ENCODE data around the gene NRN1L.

NRN1L gene

DNA sequence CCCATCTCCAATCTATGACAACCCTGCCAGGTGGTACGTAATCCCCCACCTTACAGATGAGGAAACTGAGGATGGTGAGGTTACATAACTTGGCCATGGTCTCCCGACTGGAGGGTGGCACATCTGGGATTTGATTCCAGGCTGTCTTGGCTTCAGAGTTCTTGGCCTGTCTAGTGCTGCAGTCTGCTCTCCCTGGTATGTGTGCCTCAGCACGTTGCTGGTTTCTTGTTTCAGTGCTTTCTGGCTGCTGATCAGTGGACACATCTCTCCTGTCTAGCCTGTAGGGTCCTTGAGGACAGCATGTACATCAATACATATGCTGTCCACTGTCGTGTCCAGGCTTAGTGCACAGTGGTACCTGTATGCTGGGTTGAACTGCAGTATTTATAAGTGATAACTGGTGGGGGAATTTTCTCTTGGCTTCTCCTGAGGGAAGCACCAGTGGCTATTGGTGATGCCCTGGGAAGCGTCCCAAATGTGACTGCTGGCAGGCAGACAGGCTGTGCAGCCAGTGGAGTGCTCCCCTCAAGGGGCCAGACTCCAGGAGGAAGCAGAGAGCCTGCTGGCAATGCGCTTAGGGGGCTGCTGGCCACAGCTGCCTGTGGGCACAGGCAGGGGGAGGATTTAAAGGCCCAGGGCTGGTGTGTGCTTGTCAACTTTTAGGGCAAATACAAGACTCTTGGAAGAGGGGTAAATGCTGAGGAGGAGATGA, 32.6 kb downstream of the NRN1L start:
- DNase-seq (ENCODE audit: low spot score), result no peak

DNA sequence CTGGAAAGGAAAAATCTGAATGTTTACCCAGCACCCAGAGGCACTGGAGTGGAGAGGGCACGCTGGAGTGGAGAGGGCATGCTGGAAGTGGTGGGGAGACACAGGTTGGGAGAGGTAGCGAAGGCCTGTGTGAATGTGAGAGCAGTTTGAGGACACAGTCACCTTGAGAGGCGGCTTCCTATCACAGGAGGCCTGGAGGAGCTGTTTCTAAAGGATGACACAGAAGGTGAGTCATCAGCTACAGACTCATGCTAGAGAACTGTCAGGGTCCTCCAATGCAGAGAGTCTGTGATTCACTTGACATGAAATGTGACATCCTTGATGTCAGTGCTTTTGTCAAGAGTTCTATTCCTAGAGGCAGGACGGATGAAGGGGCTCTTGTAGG, 33.2 kb downstream of the NRN1L start:
- no peak for DNase-seq (ENCODE audit: low spot score)

DNA sequence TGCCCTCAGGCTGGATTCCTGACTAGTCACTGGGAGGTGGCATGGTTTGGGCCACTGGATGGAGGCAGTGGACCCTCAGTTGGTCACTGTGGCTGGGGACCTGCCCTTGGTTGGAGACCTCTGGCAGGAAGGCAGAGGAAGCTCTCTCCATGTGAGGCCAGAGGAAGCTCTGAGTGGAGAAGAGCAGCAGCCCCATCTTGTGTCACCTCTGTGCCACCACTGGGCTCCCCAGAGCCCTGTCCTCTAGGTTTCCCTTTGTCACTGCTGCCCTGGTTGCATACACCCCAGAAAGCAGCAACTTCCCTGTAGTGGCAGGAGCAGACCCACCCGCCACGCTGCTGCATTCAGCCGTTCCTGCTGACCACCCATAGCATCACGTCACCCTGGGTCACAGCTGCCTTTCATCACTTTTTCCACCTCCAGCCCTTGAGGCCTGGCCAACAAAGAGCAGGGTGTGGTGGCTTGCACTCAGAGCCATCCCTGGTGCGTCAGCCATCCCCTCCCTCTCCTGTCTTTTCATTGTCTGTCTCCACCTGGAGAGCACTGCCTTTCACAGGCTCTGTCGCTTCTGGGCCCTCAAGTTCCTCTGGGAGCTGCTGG, 35.0 kb downstream of the NRN1L start:
- DNase-seq (ENCODE audit: low spot score), result no peak

DNA sequence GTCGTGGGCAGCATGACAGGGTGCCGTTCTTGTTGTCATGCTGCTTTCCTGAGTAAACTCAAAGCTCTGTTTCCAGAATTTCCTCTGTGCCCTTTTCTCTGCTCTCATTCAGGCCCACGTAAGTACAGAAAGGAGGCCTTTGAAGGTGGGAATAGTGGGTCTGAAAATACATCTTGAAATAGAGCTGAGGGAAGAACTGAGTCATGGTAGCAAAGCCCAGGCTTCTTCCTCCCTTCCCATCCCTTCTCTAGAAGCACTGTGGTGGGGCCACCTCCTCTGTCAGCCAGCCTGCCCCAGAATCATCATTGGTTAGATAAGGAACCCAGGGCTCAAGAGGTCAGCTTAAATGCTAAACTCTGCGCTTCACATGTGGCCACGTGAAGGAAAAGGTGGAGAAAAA, 37.5 kb downstream of the NRN1L start:
- no peak for DNase-seq (ENCODE audit: low spot score)

DNA sequence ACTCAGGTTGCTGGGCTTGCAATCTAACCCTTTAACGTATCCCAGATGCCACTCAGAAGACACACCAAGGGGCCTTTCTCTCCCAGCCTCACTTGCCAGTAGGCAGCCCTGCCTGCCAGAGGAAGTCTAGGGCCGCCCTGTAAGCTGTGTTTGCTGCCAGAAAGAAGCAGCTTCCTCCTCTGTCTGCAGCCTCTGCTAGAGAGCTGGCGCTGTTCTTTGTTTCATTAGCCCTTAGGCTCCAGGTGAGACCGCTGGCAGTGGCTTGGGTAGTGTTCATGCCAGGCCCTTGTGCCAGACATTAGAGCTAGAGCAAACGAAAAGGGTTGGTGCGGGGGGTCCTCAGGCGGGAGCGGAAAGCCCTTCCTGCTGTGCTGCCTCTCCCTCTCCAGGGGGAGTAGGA, 38.1 kb downstream of the NRN1L start:
- DNase-seq (ENCODE audit: low spot score), result no peak

DNA sequence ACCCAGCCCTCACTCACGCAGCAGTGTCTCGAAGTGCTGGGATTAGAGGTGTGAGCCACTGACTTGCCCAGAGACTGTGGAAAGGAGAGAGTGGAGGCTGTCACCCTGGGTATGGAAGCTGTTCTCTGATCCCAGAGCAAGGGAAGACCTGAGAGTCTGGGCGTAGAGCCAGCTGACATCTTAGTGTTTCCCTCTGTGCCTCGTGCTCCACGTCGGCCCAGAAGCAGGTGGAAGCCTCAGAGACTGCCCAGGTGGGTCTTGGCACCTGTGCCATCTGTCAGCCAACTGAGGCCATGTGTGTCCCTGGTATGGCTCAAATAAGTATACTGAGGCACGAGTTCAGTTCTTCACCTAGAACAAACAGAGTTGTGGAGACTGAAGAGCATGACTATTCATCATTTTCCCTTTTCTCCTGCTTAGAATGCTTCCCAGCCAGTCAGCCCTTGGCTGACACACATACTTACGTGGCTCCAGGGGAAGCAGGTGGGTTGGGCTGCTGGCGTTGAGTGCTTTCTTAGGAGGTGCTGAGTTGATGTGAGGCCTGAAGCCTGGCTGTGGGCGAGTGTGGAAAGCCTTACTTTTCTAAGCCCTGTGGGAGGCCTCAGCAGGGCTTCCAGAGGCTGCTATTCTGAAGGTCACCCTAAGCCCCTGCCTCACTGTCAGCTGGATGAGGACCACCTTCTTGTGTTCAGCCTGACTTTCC, 38.9 kb downstream of the NRN1L start:
- no peak for DNase-seq (ENCODE audit: low spot score)

DNA sequence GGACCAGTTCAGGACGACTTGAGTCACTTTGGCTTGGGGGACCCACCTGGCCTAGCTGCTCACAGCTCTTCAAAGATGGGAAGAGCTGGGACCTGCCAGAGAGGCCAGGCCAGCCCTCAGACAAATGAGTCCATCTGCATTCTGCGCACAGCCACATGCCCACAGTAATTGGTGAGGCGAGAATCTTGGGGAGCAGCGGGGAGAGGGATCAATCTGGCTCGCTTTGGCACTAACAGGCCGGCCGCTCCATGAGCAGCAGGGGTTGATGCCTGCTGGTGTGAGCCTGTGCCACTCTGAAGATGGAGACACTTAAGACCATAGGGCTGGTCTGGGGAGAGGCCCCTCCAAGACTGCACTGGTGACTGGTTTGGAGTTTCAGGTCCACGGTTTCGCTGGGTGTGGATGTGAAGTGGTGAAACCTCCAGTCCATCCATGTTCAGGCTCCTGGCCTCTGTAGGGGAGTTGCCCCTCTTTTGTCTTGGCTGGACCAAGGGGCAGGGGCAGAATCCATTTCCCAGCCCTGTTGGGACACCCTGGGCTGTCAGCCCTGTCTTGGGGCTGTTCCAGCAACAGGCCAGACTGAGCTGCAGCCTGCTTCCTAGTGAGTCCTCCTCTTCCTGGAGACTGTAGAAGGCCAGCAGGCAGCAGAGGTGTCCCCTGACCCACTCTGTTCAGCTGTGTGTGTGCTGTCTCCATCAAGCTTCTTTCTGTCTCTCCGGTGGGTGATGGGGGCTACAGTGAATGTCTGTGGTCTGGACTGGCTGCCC, 39.6 kb downstream of the NRN1L start:
- no peak for DNase-seq (ENCODE audit: low spot score)

DNA sequence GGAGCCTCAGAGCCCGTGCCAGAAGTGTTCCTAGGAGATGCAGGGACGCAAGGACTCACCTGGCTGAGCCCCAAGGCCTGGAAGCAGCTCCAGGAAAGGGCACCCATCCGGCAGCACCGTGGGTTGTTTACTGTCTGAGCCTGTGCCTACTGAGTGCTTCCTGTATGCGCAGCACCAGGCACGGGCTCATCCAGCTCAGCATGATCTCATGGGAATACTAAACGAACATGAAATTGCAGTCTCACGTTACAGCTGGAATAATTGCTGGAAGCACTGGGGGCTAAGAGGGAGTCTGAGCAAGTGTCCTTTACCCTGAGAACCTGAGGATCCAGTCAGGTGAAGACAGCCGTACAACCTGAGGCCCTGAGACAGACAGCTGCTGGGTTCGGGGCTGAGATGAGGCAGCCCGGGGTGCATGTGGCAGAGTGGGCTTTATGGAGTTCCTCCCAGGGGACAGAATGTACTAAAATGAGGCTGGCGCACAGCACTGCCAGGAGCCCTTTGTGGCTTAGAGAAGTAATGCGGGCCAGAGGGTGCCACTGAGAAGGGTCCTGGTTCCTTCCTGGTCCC, 41.6 kb downstream of the NRN1L start:
- peak; percentile 26 for DNase-seq (ENCODE audit: low spot score)

DNA sequence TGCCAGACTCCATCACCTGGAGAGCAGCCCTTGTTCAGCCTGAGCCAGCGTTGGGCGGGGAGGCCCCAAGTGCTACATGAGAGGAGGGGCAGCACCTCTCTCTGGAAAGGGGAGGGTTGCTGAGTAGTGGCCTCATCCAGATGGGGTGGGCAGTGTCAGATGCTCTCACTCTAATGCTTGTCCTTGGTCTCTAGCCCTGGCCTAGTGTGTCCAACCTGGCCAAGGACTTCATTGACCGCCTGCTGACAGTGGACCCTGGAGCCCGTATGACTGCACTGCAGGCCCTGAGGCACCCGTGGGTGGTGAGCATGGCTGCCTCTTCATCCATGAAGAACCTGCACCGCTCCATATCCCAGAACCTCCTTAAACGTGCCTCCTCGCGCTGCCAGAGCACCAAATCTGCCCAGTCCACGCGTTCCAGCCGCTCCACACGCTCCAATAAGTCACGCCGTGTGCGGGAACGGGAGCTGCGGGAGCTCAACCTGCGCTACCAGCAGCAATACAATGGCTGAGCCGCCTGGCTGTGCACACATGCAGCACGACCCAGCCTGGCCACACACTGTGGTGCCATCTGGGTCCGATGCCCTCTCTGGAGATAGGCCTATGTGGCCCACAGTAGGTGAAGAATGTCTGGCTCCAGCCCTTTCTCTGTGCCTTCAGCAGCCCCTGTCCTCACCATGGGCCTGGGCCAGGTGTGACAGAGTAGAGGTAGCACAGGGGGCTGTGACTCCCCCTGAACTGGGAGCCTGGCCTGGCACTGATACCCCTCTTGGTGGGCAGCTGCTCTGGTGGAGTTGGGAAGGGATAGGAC, 42.7 kb downstream of the NRN1L start:
- no peak for DNase-seq (ENCODE audit: low spot score)

DNA sequence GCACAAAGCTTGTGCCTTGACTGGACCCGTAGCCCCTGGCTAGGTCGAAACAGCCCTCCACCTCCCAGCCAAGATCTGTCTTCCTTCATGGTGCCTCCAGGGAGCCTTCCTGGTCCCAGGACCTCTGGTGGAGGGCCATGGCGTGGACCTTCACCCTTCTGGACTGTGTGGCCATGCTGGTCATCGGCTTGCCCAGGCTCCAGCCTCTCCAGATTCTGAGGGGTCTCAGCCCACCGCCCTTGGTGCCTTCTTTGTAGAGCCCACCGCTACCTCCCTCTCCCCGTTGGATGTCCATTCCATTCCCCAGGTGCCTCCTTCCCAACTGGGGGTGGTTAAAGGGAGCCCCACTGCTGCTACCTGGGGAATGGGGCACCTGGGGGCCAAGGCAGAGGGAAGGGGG, 43.5 kb downstream of the NRN1L start:
- DNase-seq (ENCODE audit: low spot score), result no peak

DNA sequence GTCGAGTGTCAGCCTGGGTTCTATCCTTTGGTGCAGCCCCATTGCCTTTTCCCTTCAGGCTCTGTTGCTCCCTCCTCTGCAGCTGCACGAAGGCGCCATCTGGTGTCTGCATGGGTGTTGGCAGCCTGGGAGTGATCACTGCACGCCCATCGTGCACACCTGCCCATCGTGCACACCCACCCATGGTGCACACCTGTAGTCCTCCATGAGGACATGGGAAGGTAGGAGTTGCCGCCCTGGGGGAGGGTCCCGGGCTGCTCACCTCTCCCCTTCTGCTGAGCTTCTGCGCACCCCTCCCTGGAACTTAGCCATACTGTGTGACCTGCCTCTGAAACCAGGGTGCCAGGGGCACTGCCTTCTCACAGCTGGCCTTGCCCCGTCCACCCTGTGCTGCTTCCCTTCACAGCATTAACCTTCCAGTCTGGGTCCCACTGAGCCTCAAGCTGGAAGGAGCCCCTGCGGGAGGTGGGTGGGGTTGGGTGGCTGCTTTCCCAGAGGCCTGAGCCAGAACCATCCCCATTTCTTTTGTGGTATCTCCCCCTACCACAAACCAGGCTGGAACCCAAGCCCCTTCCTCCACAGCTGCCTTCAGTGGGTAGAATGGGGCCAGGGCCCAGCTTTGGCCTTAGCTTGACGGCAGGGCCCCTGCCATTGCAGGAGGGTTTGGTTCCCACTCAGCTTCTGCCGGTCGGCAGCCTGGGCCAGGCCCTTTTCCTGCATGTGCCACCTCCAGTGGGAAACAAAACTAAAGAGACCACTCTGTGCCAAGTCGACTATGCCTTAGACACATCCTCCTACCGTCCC, 44.1 kb downstream of the NRN1L start:
- DNase-seq (ENCODE audit: low spot score), result peak; percentile 88

DNA sequence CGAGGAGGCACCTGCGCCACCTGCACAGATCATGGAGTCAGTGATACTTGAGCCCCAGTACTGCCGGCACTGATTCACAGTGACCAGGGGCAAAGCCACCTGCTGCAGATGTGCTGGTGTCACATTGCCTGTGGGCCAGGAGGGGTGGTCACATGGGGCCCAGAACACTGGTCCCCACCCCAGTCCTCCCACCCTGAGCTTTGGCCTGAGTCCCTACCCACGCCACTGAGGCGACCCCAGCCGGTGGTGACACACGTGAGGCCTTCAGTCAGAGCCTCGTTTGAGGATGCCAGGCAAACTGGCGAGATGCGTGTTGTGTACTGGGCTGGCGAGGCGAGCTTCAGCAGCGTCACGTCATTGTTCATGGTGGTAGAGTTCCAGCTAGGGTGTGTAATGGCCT, 45.5 kb downstream of the NRN1L start:
- no peak for DNase-seq (ENCODE audit: low spot score)

DNA sequence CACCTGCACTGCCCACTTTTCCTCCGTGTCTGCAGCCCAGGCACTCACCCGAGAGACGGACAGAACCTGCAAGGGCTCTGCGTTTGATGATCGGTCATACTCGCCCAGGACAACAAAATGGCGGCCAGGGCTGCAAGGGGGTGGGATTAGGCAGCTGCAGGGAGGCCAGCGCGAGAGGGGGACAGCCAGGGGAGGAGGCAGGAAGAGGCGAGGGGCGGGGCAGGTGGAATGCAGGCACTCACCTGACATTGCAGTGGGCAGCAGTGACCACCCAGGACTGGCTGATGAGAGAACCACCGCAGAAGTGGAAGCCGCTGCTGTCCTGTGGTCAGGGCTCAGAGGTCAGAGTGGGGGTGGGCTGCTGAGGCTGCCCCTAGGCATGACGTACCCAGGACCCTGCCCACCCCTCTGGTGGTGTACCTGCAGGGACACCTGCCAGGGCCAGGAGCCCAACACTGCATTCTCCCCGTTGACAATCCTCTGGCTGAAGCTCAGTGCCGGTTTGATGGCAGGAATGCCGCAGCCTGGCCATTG, 46.1 kb downstream of the NRN1L start:
- DNase-seq (ENCODE audit: low spot score), result no peak

DNA sequence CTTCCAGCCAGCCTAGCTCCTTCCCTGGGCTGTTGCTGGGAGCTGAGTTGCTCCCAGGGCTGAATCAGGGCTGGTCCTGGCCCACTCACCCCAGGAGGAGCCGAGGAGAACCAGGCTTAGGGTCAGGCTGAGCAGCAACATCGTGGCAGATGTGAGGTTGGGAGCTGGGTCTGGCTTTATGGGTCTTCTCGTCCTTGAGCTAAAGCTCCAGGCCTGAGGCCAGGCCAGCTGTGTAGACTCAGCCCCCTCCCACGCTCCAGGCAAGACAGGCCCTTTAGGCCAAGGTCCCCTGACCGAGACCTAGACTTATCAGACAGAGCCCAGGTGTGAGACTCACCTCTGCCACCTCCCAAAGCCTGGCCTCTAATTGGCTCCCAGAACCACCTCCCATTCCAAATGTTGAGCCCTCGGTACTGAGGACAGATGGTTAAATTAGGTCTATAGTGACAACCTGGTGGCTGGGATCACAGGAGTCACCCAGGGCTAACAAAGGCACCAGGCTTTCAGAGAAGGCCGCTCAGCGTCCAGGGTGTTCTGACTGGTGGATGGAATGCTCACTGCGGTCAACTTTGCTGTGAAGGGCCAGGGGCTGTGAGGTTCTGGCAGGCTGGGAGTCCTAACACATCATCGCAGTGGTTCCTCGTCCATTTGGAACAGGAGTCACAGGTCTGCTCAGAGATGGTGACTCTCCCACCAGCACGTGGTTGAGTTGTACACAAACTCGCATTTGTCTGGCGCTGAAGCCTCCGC, 47.2 kb downstream of the NRN1L start, which contains the start of gene CTRL:
CTRL (minus strand) TSS at position 151 of the 750 bp plus-strand sequence; CDS start at position 141, 10 bp downstream.
- DNase-seq (ENCODE audit: low spot score), result no peak

DNA sequence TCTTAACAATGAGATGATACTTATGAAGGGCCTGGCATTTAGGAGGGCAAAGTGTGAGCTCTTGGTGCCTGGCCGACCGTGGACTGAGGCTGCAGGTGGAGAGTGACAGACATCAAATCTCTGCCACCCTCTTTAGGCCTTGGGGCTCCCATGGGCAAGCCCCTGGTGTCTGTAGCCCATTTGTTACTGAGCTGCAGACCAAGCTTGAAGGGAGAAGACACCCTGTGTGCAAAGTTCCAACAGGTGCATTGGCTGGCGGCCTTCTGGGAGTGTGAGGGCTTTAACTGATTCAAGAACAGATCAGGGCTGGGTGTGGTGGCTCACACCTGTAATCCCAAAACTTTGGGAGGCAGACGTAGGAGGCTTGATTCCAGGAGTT, 47.8 kb downstream of the NRN1L start:
- DNase-seq (ENCODE audit: low spot score), result no peak

DNA sequence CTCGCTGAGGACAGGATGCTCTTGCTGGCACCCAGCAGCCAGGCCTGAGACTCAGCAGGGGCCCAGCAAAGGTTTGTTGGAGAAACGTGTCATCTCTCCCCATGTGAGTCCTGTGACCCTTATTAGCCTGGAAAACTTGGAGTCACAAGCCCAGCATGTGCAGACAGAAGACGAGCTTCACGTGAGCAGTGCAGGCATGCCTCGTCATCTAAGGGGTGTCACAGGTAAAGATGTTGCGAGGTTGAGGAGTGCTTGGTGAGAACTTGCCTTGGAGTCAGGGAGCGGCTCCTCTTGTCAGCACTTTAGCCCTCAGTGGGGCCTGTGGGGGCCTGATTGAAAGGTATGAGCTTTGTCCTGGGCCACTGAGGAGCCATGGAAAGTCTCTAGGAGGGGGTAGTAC, 49.1 kb downstream of the NRN1L start:
- DNase-seq (ENCODE audit: low spot score), result no peak

DNA sequence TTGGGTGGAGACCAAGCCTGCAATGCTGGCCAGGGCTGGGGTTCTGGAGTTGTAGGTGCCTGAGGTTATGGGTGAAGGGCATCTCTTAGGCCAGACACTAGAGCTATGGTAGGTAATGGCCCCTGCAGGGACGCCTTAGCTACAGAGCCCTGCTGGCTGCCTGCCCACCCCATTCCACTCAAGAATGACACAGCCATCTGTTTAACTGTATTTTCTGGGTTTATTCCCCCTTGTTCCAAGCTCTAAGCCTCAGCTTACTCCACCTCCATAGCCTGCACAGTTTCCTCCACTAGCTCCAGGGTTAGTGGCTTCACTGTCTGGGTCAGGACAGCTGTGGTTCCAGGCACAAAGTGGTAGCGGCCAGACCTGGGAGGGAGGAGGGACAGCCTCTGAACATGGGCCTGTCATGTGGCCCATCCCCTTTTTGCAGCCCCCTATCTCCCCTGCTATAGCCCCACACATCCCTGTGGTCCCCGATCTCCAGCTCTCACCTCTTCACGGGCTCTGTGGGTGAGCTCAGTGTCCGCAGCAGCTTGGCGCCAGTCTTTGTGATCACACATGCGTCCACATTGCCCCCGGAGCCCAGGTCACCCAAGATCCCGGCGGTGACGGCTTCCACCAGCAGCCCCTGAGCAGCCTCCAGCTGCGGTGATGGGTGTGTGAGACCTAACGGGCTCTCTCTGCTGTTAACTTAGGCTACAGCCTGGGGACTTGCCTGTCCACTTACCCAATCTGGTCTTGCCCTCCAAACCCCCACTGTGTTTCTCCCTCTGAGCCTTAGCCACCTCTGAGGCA, 49.8 kb downstream of the NRN1L start:
- DNase-seq (ENCODE audit: low spot score), result no peak

DNA sequence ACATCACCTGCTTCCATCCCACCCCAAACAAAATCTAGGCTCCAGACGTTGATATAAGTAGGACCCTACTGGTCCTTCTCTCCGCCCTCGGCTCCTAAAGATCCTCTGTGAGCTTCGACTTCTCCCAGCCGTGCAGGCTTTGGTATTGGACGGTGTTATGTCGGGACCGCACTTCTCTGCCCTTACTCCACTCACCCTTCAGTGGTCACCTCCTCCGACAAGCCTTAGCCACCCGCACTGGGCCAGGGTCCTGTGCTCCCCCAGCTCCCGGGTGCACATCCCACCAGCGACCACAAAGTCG, 50.4 kb downstream of the NRN1L start:
- DNase-seq (ENCODE audit: low spot score), result no peak

Data from germinal center (tissue), 1 donor.